GM12878 (cell line): ENCODE results near the gene LCLAT1. TPM values are rescaled to one million over a fixed set of nuclear protein-coding genes. Genes with fewer than 3 reads are reported as not detected.

Experiments used
- ATAC-seq: fragments of 200-7000 bp; cut with Tn5 transposase; 3 replicates; pipeline ENCODE4 v1.9.1; 2020; ENCODE audit warnings: mild to moderate bottlenecking, moderate library complexity
- BruUV-seq: library from RNA; stranded (reverse); fragments of 400-500 nt; replicated peaks from 2 replicates; lab custom pipeline; 2021; lab: Mats Ljungman, UMichigan
- CTCF ChIA-PET: fragments of 300-600 bp; sonication (Branson Sonifier 250); formaldehyde crosslinking; extraction: SDS; loops from one replicate; lab custom pipeline; 2021; ENCODE audit warnings: inconsistent platforms; lab: Yijun Ruan, JAX
- POLR2A ChIA-PET: fragments of 350-600 bp; formaldehyde crosslinking; extraction: SDS; loops from one replicate; lab custom pipeline; 2021; ENCODE audit warnings: inconsistent platforms; lab: Charles Lee
- RAD21 ChIA-PET: fragments of 300-600 bp; sonication (Branson Sonifier 250); formaldehyde crosslinking; loops from one replicate; lab custom pipeline; 2023; ENCODE audit warnings: antibody characterized with exemption; ENCODE audit not compliant: unreplicated experiment; lab: Charles Lee
- SMC1A ChIA-PET: fragments of 300-600 bp; sonication (Branson Sonifier 250); formaldehyde crosslinking; loops from one replicate; lab custom pipeline; 2023; ENCODE audit not compliant: unreplicated experiment, uncharacterized antibody; lab: Charles Lee
- DNase-seq: peaks from one replicate; pipeline ENCODE4 v3.0.0-alpha.2; 2011; ENCODE audit warnings: low read depth, low spot score
- FAIRE-seq: peaks from 3 replicates; lab custom pipeline; 2011; peaks lifted over from hg19 to GRCh38; lab: Jason Lieb, UNC
- H2AFZ ChIP-seq: 2 replicates; pipeline ENCODE4 v1.6.0; 2011; ENCODE audit warnings: low read depth, low read length, control low read depth; ENCODE audit not compliant: control insufficient read depth
- H3K27ac ChIP-seq: 2 replicates; pipeline ENCODE4 v1.5.1; 2011; ENCODE audit warnings: control low read depth; ENCODE audit not compliant: control insufficient read depth, insufficient read depth
- H3K27me3 ChIP-seq, 2 experiments: replicated peaks in 1 of 2; 2 replicates each; pipeline versions ENCODE4 v1.6.0 to v1.6.1; 2011; ENCODE audit warnings: low read length in 1 of 2; ENCODE audit not compliant: control insufficient read depth in 2 of 2, insufficient read depth in 2 of 2
- H3K36me3 ChIP-seq, 2 experiments: 2 replicates each; pipeline ENCODE4 v1.5.1; 2011; ENCODE audit warnings: low read length in 1 of 2; ENCODE audit not compliant: control insufficient read depth in 2 of 2, insufficient read depth in 2 of 2
- H3K4me1 ChIP-seq: 2 replicates; pipeline ENCODE4 v1.6.1; 2011; ENCODE audit warnings: mild to moderate bottlenecking, low read length, moderate library complexity, mixed read lengths; ENCODE audit not compliant: control insufficient read depth, insufficient read depth
- H3K4me2 ChIP-seq: 2 replicates; pipeline ENCODE4 v1.6.0; 2011; ENCODE audit warnings: control low read depth; ENCODE audit not compliant: control insufficient read depth, insufficient read depth
- H3K4me3 ChIP-seq: fragments of 200-600 bp; sonication (generic); 2 replicates; pipeline ENCODE4 v1.5.1; 2016
- H3K79me2 ChIP-seq: 2 replicates; pipeline ENCODE4 v1.6.0; 2011; ENCODE audit warnings: low read length; ENCODE audit not compliant: control insufficient read depth, insufficient read depth
- H3K9ac ChIP-seq: 2 replicates; pipeline ENCODE4 v1.8.0; 2011; ENCODE audit warnings: low read length, control low read depth, mixed read lengths; ENCODE audit not compliant: control insufficient read depth, insufficient read depth
- H3K9me3 ChIP-seq: replicated peaks from 3 replicates; pipeline ENCODE4 v1.5.1; 2011; ENCODE audit warnings: mild to moderate bottlenecking, low read length; ENCODE audit not compliant: control insufficient read depth, insufficient read depth
- H4K20me1 ChIP-seq: 2 replicates; pipeline ENCODE4 v1.6.0; 2011; ENCODE audit not compliant: control insufficient read depth, insufficient read depth
- CREM ChIP-seq: IDR thresholded peaks from 2 replicates; pipeline ENCODE4 v1.6.1; 2014; ENCODE audit warnings: antibody characterized with exemption, low read depth
- HCFC1 ChIP-seq: fragments of 150-350 bp; IDR thresholded peaks from 2 replicates; pipeline ENCODE4 v1.6.1; 2014; ENCODE audit warnings: low read length
- MTA3 ChIP-seq: IDR thresholded peaks from 2 replicates; pipeline ENCODE4 v1.6.1; 2012; ENCODE audit warnings: low read length, inconsistent platforms, borderline replicate concordance
- RCOR1 ChIP-seq: conservative IDR thresholded peaks from 2 replicates; pipeline ENCODE4 v1.6.1; 2012; ENCODE audit warnings: low read depth, low read length, improper control_type of control experiment
- SMAD5 ChIP-seq: IDR thresholded peaks from 2 replicates; pipeline ENCODE4 v1.6.1; 2016; ENCODE audit warnings: antibody characterized with exemption, low read depth
- ZNF274 ChIP-seq: IDR thresholded peaks from one replicate; pipeline ENCODE4 v1.8.0; 2011; ENCODE audit not compliant: insufficient read length, insufficient read depth
- ZNF592 ChIP-seq: fragments of 450-650 bp; IDR thresholded peaks from 2 replicates; pipeline ENCODE4 v1.6.1; 2017; ENCODE audit warnings: mild to moderate bottlenecking, moderate library complexity
- WGBS: methylation state at CpG from one replicate; pipeline ENCODE4 v1.1.6; 2016; ENCODE audit warnings: low lambda C conversion rate; ENCODE audit not compliant: insufficient replicate concordance, insufficient coverage; ENCODE audit errors: missing lambda C conversion rate; 5-methylcytosine and 5-hydroxymethylcytosine counted together
- in situ Hi-C: fragments of 300-500 bp; cut with MboI; formaldehyde crosslinking; loops from 9 replicates; pipeline ENCODE4 v1.14.3; 2018; ENCODE audit warnings: mixed read lengths
- intact Hi-C: fragments of 100-400 bp; cut with micrococcal nuclease; formaldehyde crosslinking; loops from one replicate; pipeline ENCODE4 v1.14.2; 2022; ENCODE audit not compliant: unreplicated experiment
- polyA plus RNA-seq, 11 experiments: library from polyadenylated mRNA; depleted of rRNA in 4 of 11; unstranded in 6 of 11; stranded (reverse) in 5 of 11; fragments of >200 nt; fragmentation: Nextera tagmentation in 4 of 11; fragmentation: Illumina TruSeq in 1 of 11; extraction: Ambion mirVana in 4 of 11; extraction: Trizol in 1 of 11; gene quantifications; 1 replicate in 1 of 11; 2 replicates in 10 of 11; pipeline versions ENCODE4 v1.2.1 to v1.2.3, GENCODE V29; 2011 to 2016; ENCODE audit warnings: inconsistent platforms in 2 of 11, missing spikeins in 2 of 11, low read depth in 1 of 11
- total RNA-seq, 4 experiments: library from RNA; depleted of rRNA in 3 of 4; stranded (reverse); fragments of >200 nt in 3 of 4; fragmentation: Illumina TruSeq in 1 of 4; extraction: Trizol in 1 of 4; gene quantifications; 2 replicates each; pipeline versions ENCODE4 v1.2.1 to v1.2.3, GENCODE V29; 2013 to 2021

LCLAT1 gene
- total and polyA plus RNA-seq, 10 of the 15 experiments (the other 5 are each of a cell fraction or from before 2014, with no cell fraction given), result 8.1 to 33.0 (median 15.9) TPM

GRCh38 chr2:30453498-30453897 is 6.5 kb downstream of the LCLAT1 start:
- H3K4me1 ChIP-seq, result no peaks in the 10 kb centered on the region
- no peaks in the 10 kb centered on the region for H3K36me3 ChIP-seq
- no peak for FAIRE-seq
- no peak overlapping the region for H3K4me3 ChIP-seq
- intact Hi-C loops, result no loop called here
- no peaks in the 10 kb centered on the region for H3K9me3 ChIP-seq
- no peak overlapping the region for H3K27ac ChIP-seq
- TF ChIP-seq HCFC1, result no peak
- TF ChIP-seq RCOR1, result no peak
- no peak for TF ChIP-seq CREM
- no peak for TF ChIP-seq ZNF592
- no peak for TF ChIP-seq ZNF274
- no peak for TF ChIP-seq SMAD5
- no peak for TF ChIP-seq MTA3
- TF ChIP-seq, all 136 proteins: peak for 0
- Histone ChIP-seq H3K4me2 (no peak overlapping the region), H3K79me2 (peaks cover 16% of the 10 kb centered on the region), H2AFZ (no peak overlapping the region), H3K27me3 (no peaks in the 10 kb centered on the region), H3K9ac (no peak overlapping the region), H4K20me1 (no peaks in the 10 kb centered on the region)
- no TSS peak for BruUV-seq
- ChIA-PET SMC1A (interaction anchor here (0.8 to 1.1 kb wide), 5 partner anchors 9 to 116 kb away, joined by 3 to 4 read pairs (median 3); no protein-coding TSS in a partner anchor), POLR2A (interaction anchor here (1.1 kb wide), 1 partner anchor 9 kb away, joined by 3 read pairs; no protein-coding TSS in a partner anchor), CTCF (interaction anchor here (1.0 to 1.5 kb wide), 3 partner anchors 23 to 118 kb away, joined by 3 to 4 read pairs (median 3); no protein-coding TSS in a partner anchor), RAD21 (interaction anchor here (1.8 kb wide), 1 partner anchor 289 kb away, joined by 4 read pairs; no protein-coding TSS in a partner anchor)
- ATAC-seq (no peak), DNase-seq (no peak)
- 73% methylated on average over 5 of the region's 5 CpGs for WGBS
- in situ Hi-C loops, result no loop called here
